GM13976 (cell line): Measurements from ENCODE around the gene EVC2.
A peak's percentile ranks its signal among the peaks of the same experiment; 100 is the strongest.

Source experiments
- DNase-seq: peaks from one replicate; pipeline ENCODE4 v3.0.0; 2012; ENCODE audit warnings: low spot score
- in situ Hi-C: fragments of 300-500 bp; cut with MboI; formaldehyde crosslinking; loops from one replicate; pipeline ENCODE4 v1.12.0; 2022; ENCODE audit warnings: low sequenced_read_pairs, mixed read lengths, inconsistent platforms; ENCODE audit not compliant: unreplicated experiment
- TF ChIP-seq, protein P1 (sequence below): IDR thresholded peaks from 2 replicates; pipeline ENCODE4 v1.5.1; 2012; ENCODE audit warnings: borderline replicate concordance, mild to moderate bottlenecking; ENCODE audit not compliant: insufficient read depth; ENCODE audit errors: extremely low read depth, missing control alignments, control extremely low read depth

Gene EVC2

GRCh38 chr4:5750946-5751665 is 42.7 kb upstream of the EVC2 start:
- in situ Hi-C loops = no loop called here
- peak; percentile 11 for DNase-seq
- TF ChIP-seq, protein P1, sequence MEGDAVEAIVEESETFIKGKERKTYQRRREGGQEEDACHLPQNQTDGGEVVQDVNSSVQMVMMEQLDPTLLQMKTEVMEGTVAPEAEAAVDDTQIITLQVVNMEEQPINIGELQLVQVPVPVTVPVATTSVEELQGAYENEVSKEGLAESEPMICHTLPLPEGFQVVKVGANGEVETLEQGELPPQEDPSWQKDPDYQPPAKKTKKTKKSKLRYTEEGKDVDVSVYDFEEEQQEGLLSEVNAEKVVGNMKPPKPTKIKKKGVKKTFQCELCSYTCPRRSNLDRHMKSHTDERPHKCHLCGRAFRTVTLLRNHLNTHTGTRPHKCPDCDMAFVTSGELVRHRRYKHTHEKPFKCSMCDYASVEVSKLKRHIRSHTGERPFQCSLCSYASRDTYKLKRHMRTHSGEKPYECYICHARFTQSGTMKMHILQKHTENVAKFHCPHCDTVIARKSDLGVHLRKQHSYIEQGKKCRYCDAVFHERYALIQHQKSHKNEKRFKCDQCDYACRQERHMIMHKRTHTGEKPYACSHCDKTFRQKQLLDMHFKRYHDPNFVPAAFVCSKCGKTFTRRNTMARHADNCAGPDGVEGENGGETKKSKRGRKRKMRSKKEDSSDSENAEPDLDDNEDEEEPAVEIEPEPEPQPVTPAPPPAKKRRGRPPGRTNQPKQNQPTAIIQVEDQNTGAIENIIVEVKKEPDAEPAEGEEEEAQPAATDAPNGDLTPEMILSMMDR = no peak

DNA sequence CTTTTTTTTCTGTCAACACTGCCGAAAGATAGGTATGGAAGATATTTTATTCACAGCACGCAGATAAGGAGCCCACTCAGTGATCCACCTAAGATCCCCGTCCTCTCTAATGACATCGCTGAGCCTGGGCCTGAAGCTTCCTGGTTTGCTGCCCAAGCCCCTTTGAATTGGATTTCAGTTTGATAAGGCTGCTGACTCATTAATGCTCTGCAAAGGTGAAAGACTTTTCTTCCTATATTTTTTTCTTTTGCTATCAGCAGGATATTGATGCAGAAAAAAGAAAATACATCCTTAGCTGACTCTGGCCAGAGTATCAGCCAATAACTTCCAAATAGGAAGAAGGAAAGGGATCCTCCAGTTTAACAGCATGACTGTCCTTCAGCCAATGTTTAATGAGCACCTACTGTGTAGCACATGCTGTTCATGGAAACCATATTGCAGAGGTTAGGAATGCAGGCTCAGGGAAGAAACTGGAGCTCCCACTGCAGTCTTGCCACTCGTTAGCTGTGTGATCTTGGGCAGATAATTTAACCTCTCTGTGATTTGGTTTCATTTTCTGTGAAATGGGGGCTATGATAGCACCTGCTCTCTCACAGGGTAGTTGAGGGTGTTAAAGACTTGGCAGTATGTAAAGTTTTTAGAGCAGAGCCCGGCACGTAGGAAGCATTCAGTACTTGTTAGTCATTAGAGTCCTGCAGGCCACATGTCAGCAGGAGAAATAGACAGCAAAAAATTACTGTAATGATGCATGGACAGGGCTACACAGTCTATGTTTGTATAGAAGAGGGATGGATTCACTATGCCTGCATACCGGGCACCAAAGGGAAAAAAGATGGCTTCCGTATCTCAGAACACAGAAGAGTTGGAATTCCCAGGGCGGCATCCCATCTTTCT is 41.9 kb upstream of the EVC2 start:
- peak; percentile 11 for DNase-seq
- in situ Hi-C loops = no loop called here
- TF ChIP-seq, protein P1 = no peak

GRCh38 chr4:5749568-5749967 is 41.2 kb upstream of the EVC2 start:
- DNase-seq = peak; percentile 5
- in situ Hi-C loops = no loop called here
- TF ChIP-seq, protein P1 = no peak

DNA sequence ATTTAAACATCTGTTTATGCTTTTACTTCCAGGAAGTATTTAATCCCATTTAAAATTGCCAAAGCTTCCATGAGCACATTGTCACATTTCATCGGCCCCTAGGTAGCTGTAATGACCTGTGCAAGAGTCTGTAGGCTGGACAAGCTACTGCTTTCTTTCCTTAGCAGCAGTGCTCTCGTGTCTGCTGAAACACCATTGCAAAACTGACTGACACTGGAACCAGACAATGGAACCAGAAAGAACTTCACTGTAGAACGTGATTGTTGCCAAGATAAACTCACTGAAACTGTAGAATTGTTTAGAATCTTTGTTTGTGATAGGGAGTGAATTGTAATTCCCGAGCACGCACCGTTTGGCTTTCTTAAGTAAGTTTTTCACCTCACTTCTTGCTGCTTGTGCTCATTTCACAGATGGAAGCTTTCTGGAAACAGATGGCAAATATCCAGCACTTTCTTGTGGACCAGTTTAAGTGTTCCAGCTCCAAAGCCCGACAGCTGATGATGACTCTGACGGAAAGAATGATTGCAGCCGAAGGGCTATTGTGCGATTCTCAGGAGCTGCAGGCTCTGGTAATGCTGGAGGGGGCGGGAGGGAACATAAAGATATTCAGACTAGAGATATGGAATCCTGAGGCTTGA is 39.5 kb upstream of the EVC2 start:
- in situ Hi-C loops = no loop called here
- TF ChIP-seq, protein P1 = no peak
- no peak for DNase-seq

- in situ Hi-C loops = no loop called here
- TF ChIP-seq, protein P1 = no peak
- no peak for DNase-seq
Observed at GRCh38 chr4:5746829-5747737, 38.7 kb upstream of the EVC2 start.
